Endothelial cell of umbilical vein (primary cell): ENCODE data around the gene MC2R. TPM values are rescaled to one million over a fixed set of nuclear protein-coding genes. Genes with fewer than 3 reads are reported as not detected.

Source experiments
- BruUV-seq: library from RNA; stranded (reverse); fragments of 400-500 nt; replicated peaks from 2 replicates; lab custom pipeline; 2021; lab: Mats Ljungman, UMichigan
- CTCF ChIA-PET: fragments of 300-600, 350-600 bp; sonication (Branson Sonifier 250); formaldehyde crosslinking; loops from one replicate; lab custom pipeline; 2021; ENCODE audit warnings: antibody characterized with exemption, inconsistent platforms; lab: Charles Lee
- POLR2A ChIA-PET: fragments of 300-600, 350-600 bp; sonication (Branson Sonifier 250); formaldehyde crosslinking; loops from one replicate; lab custom pipeline; 2021; ENCODE audit warnings: antibody characterized with exemption, inconsistent platforms; lab: Charles Lee
- DNase-seq: peaks from one replicate; pipeline ENCODE4 v3.0.0-alpha.2; 2011; ENCODE audit warnings: low read depth, low spot score
- FAIRE-seq: peaks from 2 replicates; lab custom pipeline; 2011; peaks lifted over from hg19 to GRCh38; lab: Jason Lieb, UNC
- H2AFZ ChIP-seq: 2 replicates; pipeline ENCODE4 v1.6.0; 2012; ENCODE audit warnings: low read depth, low read length, control low read depth, inconsistent platforms
- H3K27ac ChIP-seq: 2 replicates; pipeline ENCODE4 v1.5.1; 2011; ENCODE audit warnings: low read depth, mild to moderate bottlenecking, control low read depth, low read length, moderate library complexity; ENCODE audit not compliant: insufficient read depth
- H3K27me3 ChIP-seq, 2 experiments: 2 replicates each; pipeline versions ENCODE4 v1.6.0 to v1.6.1; 2011; ENCODE audit warnings: low read length in 2 of 2, mixed read lengths in 1 of 2; ENCODE audit not compliant: control insufficient read depth in 2 of 2, insufficient read depth in 2 of 2
- H3K36me3 ChIP-seq, 2 experiments: 2 replicates in 1 of 2; 3 replicates in 1 of 2; pipeline ENCODE4 v1.5.1; 2011; ENCODE audit warnings: low read length in 2 of 2, mild to moderate bottlenecking in 1 of 2, moderate library complexity in 1 of 2; ENCODE audit not compliant: control insufficient read depth in 2 of 2, insufficient read depth in 2 of 2; ENCODE audit errors: extremely low read depth in 1 of 2
- H3K4me1 ChIP-seq: 3 replicates; pipeline ENCODE4 v1.5.1; 2011; ENCODE audit warnings: mild to moderate bottlenecking, low read length; ENCODE audit not compliant: control insufficient read depth, insufficient read depth; ENCODE audit errors: extremely low read depth
- H3K4me2 ChIP-seq: 2 replicates; pipeline ENCODE4 v1.6.1; 2011; ENCODE audit warnings: low read length, control low read depth, mixed read lengths; ENCODE audit not compliant: insufficient read depth
- H3K4me3 ChIP-seq, 3 experiments: fragments of 200-600 bp in 1 of 3; sonication (generic), shearing (Covaris generic) in 1 of 3; replicated peaks in 1 of 3; 2 replicates each; pipeline ENCODE4 v1.5.1; 2011 to 2016; ENCODE audit warnings: control low read depth in 3 of 3, low read length in 3 of 3, mild to moderate bottlenecking in 2 of 3, inconsistent platforms in 1 of 3, low read depth in 1 of 3, moderate library complexity in 1 of 3; ENCODE audit not compliant: insufficient read depth in 1 of 3
- H3K79me2 ChIP-seq: 2 replicates; pipeline ENCODE4 v1.6.0; 2012; ENCODE audit warnings: low read length, inconsistent platforms; ENCODE audit not compliant: control insufficient read depth, insufficient read depth
- H3K9ac ChIP-seq: replicated peaks from 2 replicates; pipeline ENCODE3; 2011; ENCODE audit warnings: low read length, control low read depth; ENCODE audit not compliant: insufficient read depth; ENCODE audit errors: extremely low read depth
- H3K9me1 ChIP-seq: replicated peaks from 3 replicates; pipeline ENCODE4 v1.6.0; 2011; ENCODE audit warnings: mild to moderate bottlenecking, low read length; ENCODE audit not compliant: control insufficient read depth, insufficient read depth; ENCODE audit errors: extremely low read depth
- H3K9me3 ChIP-seq: replicated peaks from 2 replicates; pipeline ENCODE4 v1.5.1; 2012; ENCODE audit warnings: low read length, inconsistent platforms; ENCODE audit not compliant: control insufficient read depth, insufficient read depth
- H4K20me1 ChIP-seq: replicated peaks from 2 replicates; pipeline ENCODE3; 2011; ENCODE audit warnings: mild to moderate bottlenecking, low read length; ENCODE audit not compliant: control insufficient read depth, insufficient read depth; ENCODE audit errors: extremely low read depth
- EZH2 ChIP-seq: IDR thresholded peaks from 2 replicates; pipeline ENCODE4 v1.6.1; 2012; ENCODE audit warnings: borderline replicate concordance, low read depth, mild to moderate bottlenecking, moderate library complexity, low read length, inconsistent platforms; ENCODE audit not compliant: severe bottlenecking
- FOS ChIP-seq: IDR thresholded peaks from 2 replicates; pipeline ENCODE4 v1.6.1; 2011; ENCODE audit warnings: mild to moderate bottlenecking, low read length, moderate library complexity, borderline replicate concordance; ENCODE audit not compliant: insufficient read depth
- GATA2 ChIP-seq: IDR thresholded peaks from 2 replicates; pipeline ENCODE4 v1.7.0; 2011; ENCODE audit warnings: low read depth, mild to moderate bottlenecking, moderate library complexity, mixed read lengths, low read length; ENCODE audit not compliant: insufficient read length, insufficient read depth
- JUN ChIP-seq: IDR thresholded peaks from 2 replicates; pipeline ENCODE4 v1.6.1; 2011; ENCODE audit warnings: borderline replicate concordance, low read depth; ENCODE audit not compliant: insufficient read length, insufficient read depth
- MYC ChIP-seq: IDR thresholded peaks from one replicate; pipeline ENCODE4 v1.6.1; 2011; ENCODE audit warnings: mild to moderate bottlenecking, low read depth, low read length
- POLR2A ChIP-seq: IDR thresholded peaks from 2 replicates; pipeline ENCODE4 v1.6.1; 2012; ENCODE audit warnings: low read depth, mild to moderate bottlenecking, control low read depth, low read length
- POLR2AphosphoS5 ChIP-seq: IDR thresholded peaks from 2 replicates; pipeline ENCODE4 v1.6.1; 2012; ENCODE audit warnings: low read depth, mild to moderate bottlenecking, control low read depth, low read length, moderate library complexity; ENCODE audit not compliant: insufficient read depth
- dilution Hi-C: fragments of 300-500 bp; cut with MboI; formaldehyde crosslinking; loops from one replicate; pipeline ENCODE4 v1.15.0; 2019; ENCODE audit warnings: low sequenced_read_pairs; ENCODE audit not compliant: extremely low pct_ligation_motif_present
- intact Hi-C: fragments of 100-400 bp; cut with micrococcal nuclease; formaldehyde crosslinking; loops from one replicate; pipeline ENCODE4 v1.10.0; 2022
- polyA plus RNA-seq, 4 experiments: library from polyadenylated mRNA; depleted of rRNA in 3 of 4; stranded (reverse) in 3 of 4; unstranded in 1 of 4; fragments of >200 nt; gene quantifications; 2 replicates each; pipeline versions ENCODE4 v1.2.1 to v1.2.3, GENCODE V29; 2011 to 2012; ENCODE audit warnings: missing spikeins in 1 of 4
- total RNA-seq: library from RNA; stranded (reverse); gene quantifications from 2 replicates; pipeline ENCODE4 v1.2.3, GENCODE V29; 2021
- TF ChIP-seq, protein P1 (sequence below): IDR thresholded peaks from 2 replicates; pipeline ENCODE4 v1.6.1; 2011; ENCODE audit not compliant: insufficient read depth, insufficient read length
- TF ChIP-seq, protein P2 (sequence below), 2 donors: IDR thresholded peaks; 1 replicate in 1 of 2; 2 replicates in 1 of 2; pipeline ENCODE4 v1.5.1; 2011; ENCODE audit warnings: low read length in 2 of 2, mild to moderate bottlenecking in 2 of 2, moderate library complexity in 2 of 2, control low read depth in 1 of 2, inconsistent platforms in 1 of 2, low read depth in 1 of 2; ENCODE audit not compliant: insufficient read depth in 1 of 2; ENCODE audit errors: extremely low read depth in 1 of 2

Gene MC2R
- total and polyA plus RNA-seq, 2 donors (not counting 3 experiments of a cell fraction or from before 2014, with no cell fraction given) = not detected

DNA sequence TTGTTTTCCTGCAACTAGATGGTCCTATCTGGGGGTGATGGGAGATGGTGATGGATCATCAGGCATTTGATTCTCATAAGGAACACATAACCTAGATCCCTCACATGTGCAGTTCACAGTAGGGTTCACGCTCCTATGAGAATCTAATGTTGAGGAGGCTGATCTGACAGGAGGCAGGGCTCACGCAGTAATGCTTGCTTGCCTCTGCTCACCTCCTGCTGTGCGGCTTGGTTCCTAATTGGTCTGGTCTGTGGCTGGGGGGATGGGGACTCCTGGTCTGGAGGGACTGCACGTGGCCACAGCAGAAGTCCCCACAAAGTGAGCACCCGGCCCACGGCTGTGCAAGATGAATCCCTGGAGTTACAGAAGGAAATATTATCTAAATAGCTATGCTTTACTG is 80.1 kb downstream of the MC2R start:
- no peak for DNase-seq
- Histone ChIP-seq H3K4me1 (no peaks in the 10 kb centered on the region), H3K9me1 (no peaks in the 10 kb centered on the region), H2AFZ (no peak overlapping the region), H3K9me3 (no peaks in the 10 kb centered on the region), H3K36me3 (no peaks in the 10 kb centered on the region), H3K27me3 (no peaks in the 10 kb centered on the region), H3K4me3 (no peak overlapping the region), H3K4me2 (no peak overlapping the region), H3K27ac (no peak overlapping the region), H4K20me1 (no peaks in the 10 kb centered on the region), H3K79me2 (no peaks in the 10 kb centered on the region), H3K9ac (no peak overlapping the region)
- CTCF ChIA-PET = no interaction called here
- intact Hi-C loops = no loop called here
- dilution Hi-C loops = no loop called here
- POLR2A ChIA-PET = no interaction called here
- TF ChIP-seq EZH2 (no peak), POLR2AphosphoS5 (no peak), JUN (no peak), FOS (no peak), MYC (no peak), POLR2A (no peak), GATA2 (no peak)
- TF ChIP-seq, protein P1, sequence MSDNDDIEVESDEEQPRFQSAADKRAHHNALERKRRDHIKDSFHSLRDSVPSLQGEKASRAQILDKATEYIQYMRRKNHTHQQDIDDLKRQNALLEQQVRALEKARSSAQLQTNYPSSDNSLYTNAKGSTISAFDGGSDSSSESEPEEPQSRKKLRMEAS = no peak
- TF ChIP-seq, protein P2, sequence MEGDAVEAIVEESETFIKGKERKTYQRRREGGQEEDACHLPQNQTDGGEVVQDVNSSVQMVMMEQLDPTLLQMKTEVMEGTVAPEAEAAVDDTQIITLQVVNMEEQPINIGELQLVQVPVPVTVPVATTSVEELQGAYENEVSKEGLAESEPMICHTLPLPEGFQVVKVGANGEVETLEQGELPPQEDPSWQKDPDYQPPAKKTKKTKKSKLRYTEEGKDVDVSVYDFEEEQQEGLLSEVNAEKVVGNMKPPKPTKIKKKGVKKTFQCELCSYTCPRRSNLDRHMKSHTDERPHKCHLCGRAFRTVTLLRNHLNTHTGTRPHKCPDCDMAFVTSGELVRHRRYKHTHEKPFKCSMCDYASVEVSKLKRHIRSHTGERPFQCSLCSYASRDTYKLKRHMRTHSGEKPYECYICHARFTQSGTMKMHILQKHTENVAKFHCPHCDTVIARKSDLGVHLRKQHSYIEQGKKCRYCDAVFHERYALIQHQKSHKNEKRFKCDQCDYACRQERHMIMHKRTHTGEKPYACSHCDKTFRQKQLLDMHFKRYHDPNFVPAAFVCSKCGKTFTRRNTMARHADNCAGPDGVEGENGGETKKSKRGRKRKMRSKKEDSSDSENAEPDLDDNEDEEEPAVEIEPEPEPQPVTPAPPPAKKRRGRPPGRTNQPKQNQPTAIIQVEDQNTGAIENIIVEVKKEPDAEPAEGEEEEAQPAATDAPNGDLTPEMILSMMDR (IDR thresholded peaks at IDR 0.05; ENCODE audit: extremely low read depth in 1 of 2, insufficient read depth in 1 of 2, low read depth in 1 of 2, low read length in 2 of 2) = no peak
- no peak for FAIRE-seq
- no TSS peak for BruUV-seq
